ENCODE results near the gene ITPR1.

Gene ITPR1

DNA sequence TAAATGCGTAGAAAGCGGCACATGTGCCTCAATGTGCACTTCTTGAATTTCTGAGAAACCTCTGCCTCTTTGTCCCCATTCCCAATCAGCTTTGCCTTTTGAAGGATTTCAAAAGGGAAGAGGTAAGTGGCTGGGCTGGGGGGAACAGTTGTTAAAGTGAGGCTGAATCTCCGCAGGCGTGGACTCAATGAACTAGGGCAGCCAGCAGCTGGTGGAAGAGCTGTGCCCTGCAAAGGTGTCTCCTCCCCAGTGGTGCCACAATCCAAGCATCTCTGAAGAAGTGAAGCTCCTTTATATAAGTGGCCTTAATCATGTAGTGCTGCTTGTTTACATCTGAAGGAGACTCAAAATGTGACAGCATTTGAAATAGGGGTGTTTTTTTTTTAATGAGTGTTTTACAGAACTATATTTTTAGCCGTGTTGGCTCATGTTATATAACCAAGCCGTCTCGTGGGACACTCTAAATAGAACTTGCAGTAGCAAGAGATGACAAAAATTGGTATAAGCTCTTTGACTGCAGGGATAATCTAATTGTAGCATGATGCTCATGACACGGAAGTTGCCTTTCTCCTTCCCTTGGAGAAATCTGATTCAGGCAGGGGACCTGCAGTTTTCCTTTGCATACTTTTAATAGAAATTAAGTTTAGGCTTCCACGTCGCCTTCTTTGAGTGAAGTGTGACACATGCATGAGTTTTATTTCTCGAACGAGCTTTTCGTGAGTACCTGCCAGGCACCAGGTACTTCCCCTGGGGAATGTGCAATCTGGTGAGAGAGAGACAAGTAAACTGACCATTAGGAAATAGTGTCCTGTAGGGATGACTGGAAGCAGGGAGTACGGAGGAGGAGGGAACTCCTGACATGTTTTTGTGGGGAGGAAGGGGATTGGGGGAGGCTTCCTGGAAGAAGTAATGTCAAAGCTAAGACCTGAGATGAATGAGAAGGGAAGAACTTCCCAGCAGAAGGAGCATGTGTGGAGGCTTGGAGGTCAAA, 306.4 kb downstream of the ITPR1 start:
- no peak overlapping the region for H3K4me3 ChIP-seq (ENCODE audit: low read depth, low read length)
- ChIA-PET POLR2A (no interaction called here), CTCF (interaction anchor here (0.9 kb wide), 1 partner anchor 19 kb away, joined by 3 read pairs; no protein-coding TSS in a partner anchor)
- H3K4me1 ChIP-seq (ENCODE audit: control insufficient read depth, insufficient read depth, low read length) = no peaks in the 10 kb centered on the region
- H3K27ac ChIP-seq (ENCODE audit: extremely low read depth, low read depth, low read length) = no peak overlapping the region
- H3K9me3 ChIP-seq (ENCODE audit: control insufficient read depth, insufficient read depth, low read depth, low read length) = no peaks in the 10 kb centered on the region
- peaks cover 0 to 9% of the 10 kb centered on the region in 2 experiments; a peak in 2 of 3 replicates for H3K36me3 ChIP-seq (ENCODE audit: control insufficient read depth in 2 of 2, insufficient read depth in 1 of 2, low read length in 2 of 2)
- no peak for TF ChIP-seq ZNF114 (tag by site-specific recombination; IDR thresholded peaks at IDR 0.05)
- TF ChIP-seq, protein P1, sequence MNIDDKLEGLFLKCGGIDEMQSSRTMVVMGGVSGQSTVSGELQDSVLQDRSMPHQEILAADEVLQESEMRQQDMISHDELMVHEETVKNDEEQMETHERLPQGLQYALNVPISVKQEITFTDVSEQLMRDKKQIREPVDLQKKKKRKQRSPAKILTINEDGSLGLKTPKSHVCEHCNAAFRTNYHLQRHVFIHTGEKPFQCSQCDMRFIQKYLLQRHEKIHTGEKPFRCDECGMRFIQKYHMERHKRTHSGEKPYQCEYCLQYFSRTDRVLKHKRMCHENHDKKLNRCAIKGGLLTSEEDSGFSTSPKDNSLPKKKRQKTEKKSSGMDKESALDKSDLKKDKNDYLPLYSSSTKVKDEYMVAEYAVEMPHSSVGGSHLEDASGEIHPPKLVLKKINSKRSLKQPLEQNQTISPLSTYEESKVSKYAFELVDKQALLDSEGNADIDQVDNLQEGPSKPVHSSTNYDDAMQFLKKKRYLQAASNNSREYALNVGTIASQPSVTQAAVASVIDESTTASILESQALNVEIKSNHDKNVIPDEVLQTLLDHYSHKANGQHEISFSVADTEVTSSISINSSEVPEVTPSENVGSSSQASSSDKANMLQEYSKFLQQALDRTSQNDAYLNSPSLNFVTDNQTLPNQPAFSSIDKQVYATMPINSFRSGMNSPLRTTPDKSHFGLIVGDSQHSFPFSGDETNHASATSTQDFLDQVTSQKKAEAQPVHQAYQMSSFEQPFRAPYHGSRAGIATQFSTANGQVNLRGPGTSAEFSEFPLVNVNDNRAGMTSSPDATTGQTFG (tag by site-specific recombination; IDR thresholded peaks at IDR 0.05; ENCODE audit: borderline replicate concordance) = no peak
- TF ChIP-seq ZNF707 (tag by site-specific recombination; IDR thresholded peaks at IDR 0.05) = no peak
- no peak for TF ChIP-seq ZNF2 (tag by site-specific recombination; IDR thresholded peaks at IDR 0.05)
- TF ChIP-seq ZNF585B (tag by site-specific recombination; IDR thresholded peaks at IDR 0.05) = no peak
- no peak for TF ChIP-seq ZNF791 (tag by site-specific recombination; IDR thresholded peaks at IDR 0.05)
- no peak for TF ChIP-seq BCL11B (tag by site-specific recombination; IDR thresholded peaks at IDR 0.05; ENCODE audit: low read depth)
- no peak for TF ChIP-seq ZNF529 (tag by site-specific recombination; IDR thresholded peaks at IDR 0.05; ENCODE audit: insufficient replicate concordance)
- TF ChIP-seq, protein P2, sequence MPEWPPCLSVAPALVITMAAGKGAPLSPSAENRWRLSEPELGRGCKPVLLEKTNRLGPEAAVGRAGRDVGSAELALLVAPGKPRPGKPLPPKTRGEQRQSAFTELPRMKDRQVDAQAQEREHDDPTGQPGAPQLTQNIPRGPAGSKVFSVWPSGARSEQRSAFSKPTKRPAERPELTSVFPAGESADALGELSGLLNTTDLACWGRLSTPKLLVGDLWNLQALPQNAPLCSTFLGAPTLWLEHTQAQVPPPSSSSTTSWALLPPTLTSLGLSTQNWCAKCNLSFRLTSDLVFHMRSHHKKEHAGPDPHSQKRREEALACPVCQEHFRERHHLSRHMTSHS (tag by site-specific recombination; IDR thresholded peaks at IDR 0.05) = no peak
- no peak for TF ChIP-seq ZNF501 (tag by site-specific recombination; IDR thresholded peaks at IDR 0.05)

DNA sequence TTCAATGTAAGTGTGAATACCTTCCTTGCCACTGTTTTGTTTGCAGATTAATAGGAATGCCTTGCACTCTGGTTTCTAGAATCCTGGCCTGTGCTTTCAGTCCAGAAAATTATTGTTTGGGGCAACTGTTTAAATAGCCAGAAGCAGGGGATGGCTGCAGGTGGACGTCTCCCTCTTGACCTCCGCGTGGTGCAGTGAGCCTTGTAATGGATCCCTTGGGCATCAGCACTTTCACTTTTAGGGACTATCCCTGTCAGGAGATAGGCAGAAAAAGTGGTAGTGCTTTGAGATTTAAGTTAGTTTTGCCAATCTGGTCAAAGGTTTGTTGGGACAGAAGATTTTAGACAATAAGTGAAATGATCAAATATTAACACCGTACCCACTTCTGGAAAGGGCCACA, 307.4 kb downstream of the ITPR1 start:
- Histone ChIP-seq H3K27ac (ENCODE audit: extremely low read depth, low read depth, low read length) (no peak overlapping the region), H3K9me3 (ENCODE audit: control insufficient read depth, insufficient read depth, low read depth, low read length) (no peaks in the 10 kb centered on the region), H3K4me3 (ENCODE audit: low read depth, low read length) (no peak overlapping the region), H3K36me3 (ENCODE audit: control insufficient read depth in 2 of 2, insufficient read depth in 1 of 2, low read length in 2 of 2) (peaks cover 0 to 9% of the 10 kb centered on the region in 2 experiments; a peak in 2 of 3 replicates), H3K4me1 (ENCODE audit: control insufficient read depth, insufficient read depth, low read length) (no peaks in the 10 kb centered on the region)
- TF ChIP-seq HOXC10 (CRISPR knock-in tag; IDR thresholded peaks at IDR 0.05) (no peak), EGR2 (tag by site-specific recombination; IDR thresholded peaks at IDR 0.05; ENCODE audit: low read depth) (no peak)
- ChIA-PET POLR2A (no interaction called here), CTCF (no interaction called here)

DNA sequence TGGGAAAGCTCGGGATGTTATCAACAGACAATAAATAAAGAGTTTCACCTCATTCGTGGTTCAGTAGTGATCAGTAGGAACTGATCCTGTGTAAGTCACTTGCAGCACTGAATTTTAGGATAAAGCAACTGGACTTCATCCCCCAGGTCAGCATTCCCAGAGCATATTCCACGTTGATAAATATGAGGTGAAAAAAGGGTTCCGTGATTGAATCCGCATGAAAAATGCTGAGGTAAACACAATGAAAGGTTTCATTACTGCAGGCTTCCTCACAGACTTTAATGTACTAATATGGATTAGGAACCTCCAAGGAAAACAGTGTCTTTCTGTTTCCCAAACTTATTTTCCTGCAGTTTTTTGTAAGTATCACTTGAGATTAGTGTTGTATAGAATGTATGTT, 308.7 kb downstream of the ITPR1 start:
- no peak overlapping the region for H3K27ac ChIP-seq (ENCODE audit: extremely low read depth, low read depth, low read length)
- no peaks in the 10 kb centered on the region for H3K9me3 ChIP-seq (ENCODE audit: control insufficient read depth, insufficient read depth, low read depth, low read length)
- ChIA-PET POLR2A (no interaction called here), CTCF (interaction anchor here (0.8 kb wide), 1 partner anchor 90 kb away, joined by 3 read pairs; no protein-coding TSS in a partner anchor)
- no peaks in the 10 kb centered on the region for H3K4me1 ChIP-seq (ENCODE audit: control insufficient read depth, insufficient read depth, low read length)
- H3K36me3 ChIP-seq (ENCODE audit: control insufficient read depth in 2 of 2, insufficient read depth in 1 of 2, low read length in 2 of 2) = peaks cover 0 to 13% of the 10 kb centered on the region in 2 experiments; a peak in 2 of 3 replicates
- H3K4me3 ChIP-seq (ENCODE audit: low read depth, low read length) = no peak overlapping the region
- TF ChIP-seq, protein P3, sequence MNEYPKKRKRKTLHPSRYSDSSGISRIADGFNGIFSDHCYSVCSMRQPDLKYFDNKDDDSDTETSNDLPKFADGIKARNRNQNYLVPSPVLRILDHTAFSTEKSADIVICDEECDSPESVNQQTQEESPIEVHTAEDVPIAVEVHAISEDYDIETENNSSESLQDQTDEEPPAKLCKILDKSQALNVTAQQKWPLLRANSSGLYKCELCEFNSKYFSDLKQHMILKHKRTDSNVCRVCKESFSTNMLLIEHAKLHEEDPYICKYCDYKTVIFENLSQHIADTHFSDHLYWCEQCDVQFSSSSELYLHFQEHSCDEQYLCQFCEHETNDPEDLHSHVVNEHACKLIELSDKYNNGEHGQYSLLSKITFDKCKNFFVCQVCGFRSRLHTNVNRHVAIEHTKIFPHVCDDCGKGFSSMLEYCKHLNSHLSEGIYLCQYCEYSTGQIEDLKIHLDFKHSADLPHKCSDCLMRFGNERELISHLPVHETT (tag by site-specific recombination; IDR thresholded peaks at IDR 0.05) = no peak
- TF ChIP-seq ZNF311 (tag by site-specific recombination; IDR thresholded peaks at IDR 0.05; ENCODE audit: borderline replicate concordance) (no peak), ZNF548 (tag by site-specific recombination; IDR thresholded peaks at IDR 0.05) (no peak), ZNF664 (tag by site-specific recombination; IDR thresholded peaks at IDR 0.05) (no peak)
- TF ChIP-seq, protein P4, sequence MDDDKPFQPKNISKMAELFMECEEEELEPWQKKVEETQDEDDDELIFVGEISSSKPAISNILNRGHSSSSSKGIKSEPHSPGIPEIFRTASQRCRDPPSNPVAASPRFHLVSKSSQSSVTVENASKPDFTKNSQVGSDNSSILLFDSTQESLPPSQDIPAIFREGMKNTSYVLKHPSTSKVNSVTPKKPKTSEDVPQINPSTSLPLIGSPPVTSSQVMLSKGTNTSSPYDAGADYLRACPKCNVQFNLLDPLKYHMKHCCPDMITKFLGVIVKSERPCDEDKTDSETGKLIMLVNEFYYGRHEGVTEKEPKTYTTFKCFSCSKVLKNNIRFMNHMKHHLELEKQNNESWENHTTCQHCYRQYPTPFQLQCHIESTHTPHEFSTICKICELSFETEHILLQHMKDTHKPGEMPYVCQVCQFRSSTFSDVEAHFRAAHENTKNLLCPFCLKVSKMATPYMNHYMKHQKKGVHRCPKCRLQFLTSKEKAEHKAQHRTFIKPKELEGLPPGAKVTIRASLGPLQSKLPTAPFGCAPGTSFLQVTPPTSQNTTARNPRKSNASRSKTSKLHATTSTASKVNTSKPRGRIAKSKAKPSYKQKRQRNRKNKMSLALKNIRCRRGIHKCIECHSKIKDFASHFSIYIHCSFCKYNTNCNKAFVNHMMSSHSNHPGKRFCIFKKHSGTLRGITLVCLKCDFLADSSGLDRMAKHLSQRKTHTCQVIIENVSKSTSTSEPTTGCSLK (tag by site-specific recombination; IDR thresholded peaks at IDR 0.05) = no peak
- TF ChIP-seq, protein P5, sequence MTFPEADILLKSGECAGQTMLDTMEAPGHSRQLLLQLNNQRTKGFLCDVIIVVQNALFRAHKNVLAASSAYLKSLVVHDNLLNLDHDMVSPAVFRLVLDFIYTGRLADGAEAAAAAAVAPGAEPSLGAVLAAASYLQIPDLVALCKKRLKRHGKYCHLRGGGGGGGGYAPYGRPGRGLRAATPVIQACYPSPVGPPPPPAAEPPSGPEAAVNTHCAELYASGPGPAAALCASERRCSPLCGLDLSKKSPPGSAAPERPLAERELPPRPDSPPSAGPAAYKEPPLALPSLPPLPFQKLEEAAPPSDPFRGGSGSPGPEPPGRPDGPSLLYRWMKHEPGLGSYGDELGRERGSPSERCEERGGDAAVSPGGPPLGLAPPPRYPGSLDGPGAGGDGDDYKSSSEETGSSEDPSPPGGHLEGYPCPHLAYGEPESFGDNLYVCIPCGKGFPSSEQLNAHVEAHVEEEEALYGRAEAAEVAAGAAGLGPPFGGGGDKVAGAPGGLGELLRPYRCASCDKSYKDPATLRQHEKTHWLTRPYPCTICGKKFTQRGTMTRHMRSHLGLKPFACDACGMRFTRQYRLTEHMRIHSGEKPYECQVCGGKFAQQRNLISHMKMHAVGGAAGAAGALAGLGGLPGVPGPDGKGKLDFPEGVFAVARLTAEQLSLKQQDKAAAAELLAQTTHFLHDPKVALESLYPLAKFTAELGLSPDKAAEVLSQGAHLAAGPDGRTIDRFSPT (tag by site-specific recombination; IDR thresholded peaks at IDR 0.05) = no peak

All from HEK293 (cell line).